Urothelium cell line (cell line): ENCODE measurements around the gene MAMDC4.
"Not testable (repeated sequence)": the region's sequence is repeated elsewhere in the genome, so short reads cannot be mapped to it uniquely, and the experiment has no call there.

Source experiments
- DNase-seq: peaks from one replicate; pipeline ENCODE4 v3.0.0; 2011; ENCODE audit warnings: low spot score, mixed read lengths
- FAIRE-seq: peaks from 2 replicates; lab custom pipeline; 2011; peaks lifted over from hg19 to GRCh38; lab: Jason Lieb, UNC

The MAMDC4 gene

DNA sequence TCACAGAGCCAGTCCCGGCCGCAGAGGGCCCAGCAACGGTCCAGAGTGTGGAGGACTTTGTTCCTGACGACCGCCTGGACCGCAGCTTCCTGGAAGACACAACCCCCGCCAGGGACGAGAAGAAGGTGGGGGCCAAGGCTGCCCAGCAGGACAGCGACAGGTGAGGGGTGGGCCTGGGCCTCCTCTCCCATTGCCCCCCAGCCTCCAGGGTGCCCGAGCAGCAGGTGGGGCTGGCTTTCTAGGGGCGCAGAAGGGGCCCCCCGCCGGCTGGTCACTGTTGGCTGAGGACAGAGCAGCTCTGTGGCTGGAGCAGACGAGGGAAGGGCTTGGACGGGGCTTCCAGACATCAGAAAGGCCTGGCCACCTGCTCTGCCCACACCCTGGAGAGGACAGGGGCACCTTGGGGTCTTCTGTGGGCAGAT, 14.3 kb upstream of the MAMDC4 start:
- not testable (repeated sequence) for FAIRE-seq, DNase-seq

DNA sequence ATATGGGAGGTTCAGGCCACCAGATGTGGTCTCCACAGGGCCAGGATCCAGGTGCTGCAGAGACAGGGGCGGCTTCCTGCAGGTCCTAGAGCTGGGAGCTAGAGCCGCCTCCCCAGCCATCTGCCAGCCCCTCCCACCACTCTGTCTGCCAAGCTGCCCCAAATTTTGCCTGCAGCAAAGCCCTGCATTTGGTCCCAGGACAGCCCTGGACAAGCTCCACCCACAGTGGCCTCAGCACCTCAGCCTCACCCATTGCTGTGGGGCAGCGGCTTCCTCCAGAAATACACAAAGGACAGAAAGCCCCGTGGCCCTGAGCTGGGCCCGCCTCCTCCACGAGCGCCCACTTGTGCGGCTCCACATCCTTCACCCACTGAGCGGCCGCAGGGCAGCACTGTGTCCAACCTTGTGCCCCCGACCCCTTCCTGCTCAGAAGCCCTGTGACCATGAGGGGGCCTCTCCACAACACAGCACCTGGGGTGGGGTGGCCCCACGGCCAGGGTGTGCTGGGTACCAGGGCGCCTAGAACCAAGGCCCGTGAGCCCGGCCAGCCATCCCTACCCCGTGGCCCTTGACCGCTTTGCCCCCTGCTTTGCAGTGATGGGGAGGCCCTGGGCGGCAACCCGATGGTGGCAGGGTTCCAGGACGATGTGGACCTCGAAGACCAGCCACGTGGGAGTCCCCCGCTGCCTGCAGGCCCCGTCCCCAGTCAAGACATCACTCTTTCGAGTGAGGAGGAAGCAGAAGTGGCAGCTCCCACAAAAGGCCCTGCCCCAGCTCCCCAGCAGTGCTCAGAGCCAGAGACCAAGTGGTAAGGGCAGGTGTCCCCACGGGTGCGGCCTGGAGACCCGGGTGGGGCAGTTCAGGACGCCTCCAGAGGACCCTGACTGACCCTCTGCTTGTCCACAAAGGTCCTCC, 13.6 kb upstream of the MAMDC4 start:
- FAIRE-seq (no peak), DNase-seq (no peak)

DNA sequence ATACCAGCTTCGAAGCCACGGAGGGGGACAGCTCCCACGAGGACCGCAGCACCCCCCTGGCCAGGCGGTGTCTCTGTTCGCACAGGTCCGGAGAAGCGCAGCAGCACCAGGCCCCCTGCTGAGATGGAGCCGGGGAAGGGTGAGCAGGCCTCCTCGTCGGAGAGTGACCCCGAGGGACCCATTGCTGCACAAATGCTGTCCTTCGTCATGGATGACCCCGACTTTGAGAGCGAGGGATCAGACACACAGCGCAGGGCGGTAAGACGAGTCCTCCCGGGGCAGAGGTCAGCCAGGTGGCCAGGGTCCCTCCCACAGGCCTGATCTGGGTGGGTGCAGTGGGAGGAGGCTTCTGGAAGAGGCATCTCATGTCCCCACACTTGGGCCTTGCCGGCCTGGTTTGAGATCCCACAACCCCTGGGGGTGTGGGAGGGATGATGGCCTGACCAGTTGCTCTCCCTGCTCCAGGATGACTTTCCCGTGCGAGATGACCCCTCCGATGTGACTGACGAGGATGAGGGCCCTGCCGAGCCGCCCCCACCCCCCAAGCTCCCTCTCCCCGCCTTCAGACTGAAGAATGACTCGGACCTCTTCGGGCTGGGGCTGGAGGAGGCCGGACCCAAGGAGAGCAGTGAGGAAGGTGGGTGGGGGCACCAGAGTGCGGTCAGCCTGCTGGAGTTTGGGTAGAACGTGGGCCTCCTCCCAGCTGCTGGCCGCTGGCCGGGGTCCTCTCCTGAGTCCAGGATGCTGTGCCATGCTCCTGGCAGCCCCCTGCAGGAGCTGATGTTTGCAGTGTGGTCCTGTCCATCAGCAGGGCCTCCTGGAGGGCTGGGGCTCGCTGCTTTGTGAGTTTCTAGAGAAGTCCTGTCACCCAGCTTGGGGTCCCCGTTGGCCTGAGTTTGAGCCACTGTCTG, 12.7 kb upstream of the MAMDC4 start:
- DNase-seq (no peak), FAIRE-seq (no peak)

- no peak for DNase-seq
- no peak for FAIRE-seq
Measured at GRCh38 chr9:136840140-136840876, 11.8 kb upstream of the MAMDC4 start.

GRCh38 chr9:136840877-136841645, 11.1 kb upstream of the MAMDC4 start:
- DNase-seq (peak; percentile 18), FAIRE-seq (peak; percentile 37)

- peak; percentile 61 for FAIRE-seq
Measured at GRCh38 chr9:136841646-136842379, 10.3 kb upstream of the MAMDC4 start.

DNA sequence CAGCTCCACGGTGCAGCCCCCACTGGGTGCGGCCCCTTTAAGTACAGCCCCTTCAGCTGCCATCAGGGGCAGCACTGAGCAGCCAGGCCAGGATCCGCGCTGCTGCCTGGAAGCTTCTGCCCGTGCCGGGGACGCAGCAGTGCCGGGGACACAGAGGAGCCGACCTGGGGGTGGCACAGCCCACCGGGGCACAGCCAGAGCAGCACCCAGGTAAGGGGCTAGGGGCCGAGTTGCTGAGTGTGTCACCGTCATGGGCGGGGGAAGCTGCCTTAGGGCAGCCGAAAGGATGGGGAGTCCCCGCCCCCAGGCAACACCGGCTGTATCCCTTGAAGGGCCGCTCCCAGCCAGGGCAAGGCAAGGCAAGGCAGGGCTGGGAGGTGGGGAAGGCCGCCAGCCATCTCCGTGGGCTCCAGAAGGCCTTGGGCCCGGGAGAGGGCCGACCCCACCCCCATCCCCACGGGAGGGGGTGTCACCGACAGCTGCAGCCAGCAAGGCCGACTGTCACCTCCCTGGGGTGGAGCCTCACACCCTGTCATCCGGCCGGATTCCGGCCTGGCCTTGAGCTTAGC, 9.7 kb upstream of the MAMDC4 start, which contains the start of gene AJM1:
TSS of gene AJM1 (plus strand) at position 99 of the 569 bp plus-strand sequence. CDS start 1,937 bp downstream, outside the sequence.
- FAIRE-seq (peak; percentile 96), DNase-seq (peak; percentile 75)

More at GRCh38 chr9:136841646-136842379, 10.3 kb upstream of the MAMDC4 start:
- not testable (repeated sequence) for DNase-seq

DNA sequence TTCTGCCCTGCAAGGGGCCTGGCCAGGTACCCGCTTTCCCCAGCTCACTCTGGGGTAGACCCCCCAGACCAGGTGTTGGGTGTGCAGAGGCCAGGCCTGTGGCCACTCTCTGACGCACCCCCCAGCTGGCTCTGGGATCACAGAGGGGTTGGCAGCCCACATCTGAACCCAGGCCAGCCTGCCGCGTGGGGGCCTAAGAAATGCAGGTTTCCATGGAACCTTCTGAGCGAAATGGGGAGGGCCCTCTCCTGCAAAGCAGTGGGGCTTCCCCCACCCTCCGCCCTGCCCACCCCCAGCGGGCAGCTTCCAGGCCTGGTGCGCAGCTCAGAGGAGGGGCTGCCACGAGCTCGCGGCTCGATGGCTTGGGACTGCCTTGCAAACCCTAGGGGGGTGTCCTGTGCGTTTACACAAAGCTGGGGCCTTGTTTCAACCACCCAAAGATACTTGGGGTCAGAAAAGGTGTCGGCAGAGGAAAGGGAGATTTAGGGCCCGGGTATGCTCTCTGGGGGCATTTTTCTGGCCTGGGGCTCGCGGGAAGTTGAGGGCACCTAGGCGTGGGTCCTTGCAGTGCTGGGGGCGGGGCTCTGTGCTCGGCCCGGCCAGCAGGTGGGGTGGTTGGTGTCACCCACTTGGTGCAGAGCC, 8.9 kb upstream of the MAMDC4 start:
- not testable (repeated sequence) for FAIRE-seq, DNase-seq

DNA sequence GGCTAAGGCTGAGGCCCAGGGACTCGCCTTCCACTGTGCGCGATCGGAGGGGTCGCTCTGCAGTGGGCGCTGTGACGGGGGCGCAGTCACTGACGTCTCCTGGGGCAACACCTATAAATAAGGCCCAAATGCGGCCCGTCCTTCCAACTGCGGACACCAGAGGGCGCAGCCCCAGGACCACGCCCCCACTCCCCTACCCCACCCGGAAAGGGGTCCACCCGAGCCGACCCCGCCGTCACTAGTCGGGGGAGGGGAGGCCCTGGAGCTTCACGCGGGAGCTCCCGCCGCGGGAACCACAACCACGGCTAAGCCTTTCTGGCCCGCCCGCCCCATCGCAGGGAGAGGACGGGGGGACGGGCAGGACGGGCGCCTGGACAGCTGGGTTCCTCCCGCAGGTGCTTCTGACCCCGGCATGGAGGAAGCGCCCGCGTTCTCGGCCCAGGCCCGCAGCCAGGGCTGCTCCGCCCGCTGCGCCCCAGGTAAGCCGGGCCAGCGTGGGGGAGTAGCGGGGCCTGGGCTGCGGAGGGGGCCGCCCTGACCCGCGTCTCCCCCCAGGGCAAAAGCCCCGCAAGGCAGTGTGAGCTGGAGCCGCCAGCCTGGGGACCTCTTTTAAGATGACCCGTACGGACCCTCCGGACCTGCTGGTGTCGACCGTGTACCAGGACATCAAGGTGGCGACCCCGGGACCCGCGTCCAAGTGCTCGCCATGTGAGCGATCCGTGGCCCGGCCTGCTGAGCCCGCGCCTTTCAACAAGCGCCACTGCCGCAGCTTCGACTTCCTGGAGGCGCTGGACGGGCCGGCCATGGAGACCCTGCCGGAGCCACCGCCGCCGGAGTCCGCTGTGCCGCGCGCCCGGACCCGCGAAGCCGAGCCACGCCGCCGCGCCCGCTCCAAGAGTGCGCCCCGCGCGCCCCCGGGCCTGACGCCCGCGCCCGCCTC, 8.1 kb upstream of the MAMDC4 start:
- FAIRE-seq, DNase-seq: not testable (repeated sequence)

- FAIRE-seq: no peak
- DNase-seq: no peak
Measured at GRCh38 chr9:136844761-136845464, 7.2 kb upstream of the MAMDC4 start.

GRCh38 chr9:136845465-136846260, 6.5 kb upstream of the MAMDC4 start:
- DNase-seq: no peak
- no peak for FAIRE-seq

GRCh38 chr9:136846376-136847087, 5.6 kb upstream of the MAMDC4 start:
- no peak for FAIRE-seq
- DNase-seq: no peak

DNA sequence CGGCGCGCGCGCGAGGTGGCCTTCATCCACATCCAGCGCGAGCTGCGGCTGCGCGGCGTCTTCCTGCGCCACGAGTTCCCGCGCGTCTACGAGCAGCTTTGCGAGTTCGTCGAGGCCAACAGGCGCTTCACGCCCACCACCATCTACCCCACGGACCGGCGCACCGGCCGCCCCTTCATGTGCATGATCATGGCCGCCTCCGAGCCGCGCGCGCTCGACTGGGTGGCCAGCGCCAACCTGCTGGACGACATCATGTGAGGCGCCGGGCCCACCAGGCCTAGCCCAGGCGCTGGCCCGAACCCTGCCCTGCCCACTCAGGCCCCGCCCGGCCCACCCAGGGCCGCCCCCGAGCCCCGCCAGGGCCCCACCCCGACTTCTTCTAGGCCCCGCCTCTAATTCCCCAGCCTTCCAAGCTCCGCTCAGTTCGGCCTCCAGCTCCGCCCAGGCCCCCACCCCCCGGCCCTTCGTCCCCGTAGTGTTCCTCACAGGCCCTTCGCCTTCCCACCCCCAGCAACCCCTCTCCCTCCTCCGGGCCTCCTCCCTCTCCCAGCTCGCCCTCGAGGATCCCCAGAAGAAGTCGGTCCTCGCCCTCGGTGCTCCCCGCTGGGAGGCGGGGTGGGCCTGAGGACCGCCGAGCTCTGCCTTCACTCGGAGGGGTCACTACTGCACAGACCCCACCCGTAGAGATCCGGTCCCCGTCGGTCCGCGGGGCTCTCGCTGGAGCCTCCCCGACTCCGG, 4.9 kb upstream of the MAMDC4 start:
- no peak for FAIRE-seq
- DNase-seq: peak; percentile 75

DNA sequence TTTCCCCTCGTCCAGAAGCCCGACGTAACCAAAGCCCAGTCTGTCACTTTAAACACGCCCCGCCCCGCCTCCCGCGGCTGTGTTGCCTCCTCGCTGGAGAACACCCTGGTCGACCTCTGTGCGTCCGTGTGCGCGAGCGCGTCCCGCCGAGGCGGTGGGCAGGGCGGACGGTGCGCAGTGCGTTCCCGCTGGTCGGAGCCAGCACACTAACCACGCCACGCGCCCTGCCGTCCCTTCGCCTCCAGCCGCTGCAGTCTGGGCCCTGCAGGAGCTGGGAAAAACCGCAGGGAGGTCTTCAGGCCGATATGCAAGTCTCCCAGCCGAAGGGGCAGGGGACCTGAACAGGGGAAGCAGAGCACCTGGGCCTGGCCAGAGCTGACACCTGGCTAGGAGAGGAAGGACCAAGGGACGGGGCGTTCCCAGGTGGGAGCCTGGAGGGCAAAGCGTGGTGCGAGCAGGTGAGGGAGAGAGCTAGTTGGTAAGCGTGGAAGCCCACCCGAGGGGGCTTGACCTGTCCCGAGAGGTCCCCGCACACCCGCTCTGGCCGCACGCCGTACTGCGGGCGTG, 4.2 kb upstream of the MAMDC4 start:
- FAIRE-seq (peak; percentile 91), DNase-seq (peak; percentile 76)
